ENCODE data around the gene ERBB2.
"Not testable (repeated sequence)": the region's sequence is repeated elsewhere in the genome, so short reads cannot be mapped to it uniquely, and the experiment has no call there.

The ERBB2 gene

DNA sequence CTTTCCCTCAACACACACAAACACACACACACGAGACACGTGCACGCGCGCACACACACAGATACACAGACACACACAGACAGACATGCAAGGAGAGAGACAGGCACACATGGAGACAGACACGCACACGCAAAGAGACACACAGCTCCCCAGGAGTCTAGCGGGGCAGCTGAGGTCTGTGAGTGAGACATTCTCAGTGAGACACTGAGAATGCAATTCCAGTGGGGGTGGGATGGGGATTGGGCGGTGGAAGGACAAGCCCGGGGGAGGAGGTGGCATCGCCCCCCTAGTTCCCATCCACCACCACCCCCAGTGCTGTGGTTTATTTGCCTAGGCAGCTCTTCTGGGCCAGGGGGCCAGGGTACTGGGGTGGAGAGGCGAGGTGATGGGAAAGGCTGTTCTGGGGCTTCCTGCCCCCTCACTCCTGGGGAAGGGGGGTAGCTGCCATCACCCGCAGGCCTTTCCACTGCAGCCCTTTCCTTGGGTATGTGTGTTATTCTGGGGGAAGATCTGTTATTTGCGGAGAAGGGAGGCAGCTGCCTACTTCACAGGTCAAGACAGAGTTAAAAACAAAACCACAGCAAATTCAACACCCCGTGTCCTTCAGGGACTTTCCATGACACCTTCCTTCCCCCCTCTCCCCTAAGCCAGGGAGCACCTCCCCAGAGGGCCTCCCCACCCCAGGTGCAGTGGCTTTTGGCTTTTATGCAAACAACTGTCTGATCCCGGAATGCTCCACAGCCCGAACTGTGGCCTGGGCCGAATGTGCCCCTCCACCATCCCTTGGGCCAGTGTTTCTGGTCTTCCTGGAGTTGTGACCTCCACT lies 55.9 kb downstream of the ERBB2 start:
- no peaks in the 10 kb centered on the region for H3K27me3 ChIP-seq (ENCODE audit: control insufficient read depth, insufficient read depth, low read length)
- no peak overlapping the region for H3K27ac ChIP-seq (ENCODE audit: low read length)
- no peak overlapping the region for H3K4me3 ChIP-seq (ENCODE audit: low read length)
- H3K4me1 ChIP-seq (ENCODE audit: control insufficient read depth, insufficient read depth, low read length), result peaks cover 8% of the 10 kb centered on the region
- H3K9me3 ChIP-seq (ENCODE audit: control insufficient read depth, insufficient read depth, low read length), result no peaks in the 10 kb centered on the region
- no CpG with 5 or more reads among the region's 18 CpGs for WGBS (ENCODE audit: insufficient coverage, insufficient read length)
- no peaks in the 10 kb centered on the region for H3K36me3 ChIP-seq (ENCODE audit: control insufficient read depth, insufficient read depth, low read length)
- no peak for DNase-seq (ENCODE audit: low read depth, low spot score)

DNA sequence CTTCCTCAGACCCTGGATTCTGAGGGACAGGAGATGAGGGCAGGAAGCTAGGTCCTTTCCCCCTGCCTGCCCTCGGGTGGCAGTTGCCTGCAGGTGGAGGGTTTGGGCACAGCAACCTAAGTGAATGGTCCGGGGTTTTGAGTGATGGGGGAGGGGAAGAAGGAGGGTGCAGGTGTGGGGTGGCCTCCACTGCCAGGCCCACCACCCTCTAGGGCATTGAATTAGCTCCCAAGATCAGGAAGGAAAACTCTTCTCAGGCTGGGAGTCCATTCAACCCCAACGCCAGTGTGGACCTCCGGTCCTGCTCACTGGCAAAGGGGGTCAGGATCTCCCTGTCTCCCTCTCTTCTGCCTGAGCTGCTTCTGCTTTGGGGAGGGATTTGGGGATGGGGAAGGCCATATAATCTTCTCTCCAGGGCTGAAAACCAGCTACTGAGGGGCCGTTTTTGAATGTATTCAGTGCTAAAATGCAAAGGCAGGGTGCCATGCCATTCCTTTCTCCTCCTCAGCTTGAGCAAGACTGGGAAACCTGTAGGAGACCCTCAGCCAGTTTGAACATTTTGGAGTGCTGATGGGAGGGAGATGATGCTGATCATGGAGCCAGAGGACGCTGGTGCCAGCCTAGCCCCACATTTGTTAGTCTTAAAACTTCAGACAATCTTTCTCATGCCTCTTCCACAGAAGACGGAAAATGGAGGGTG lies 56.7 kb downstream of the ERBB2 start:
- no peaks in the 10 kb centered on the region for H3K9me3 ChIP-seq (ENCODE audit: control insufficient read depth, insufficient read depth, low read length)
- no peaks in the 10 kb centered on the region for H3K36me3 ChIP-seq (ENCODE audit: control insufficient read depth, insufficient read depth, low read length)
- WGBS (ENCODE audit: insufficient coverage, insufficient read length), result no CpG with 5 or more reads among the region's 7 CpGs
- no peak overlapping the region for H3K27ac ChIP-seq (ENCODE audit: low read length)
- peaks cover 8% of the 10 kb centered on the region for H3K4me1 ChIP-seq (ENCODE audit: control insufficient read depth, insufficient read depth, low read length)
- no peak overlapping the region for H3K4me3 ChIP-seq (ENCODE audit: low read length)
- H3K27me3 ChIP-seq (ENCODE audit: control insufficient read depth, insufficient read depth, low read length), result no peaks in the 10 kb centered on the region
- no peak for DNase-seq (ENCODE audit: low read depth, low spot score)

GRCh38 chr17:39757176-39757662 lies 57.4 kb downstream of the ERBB2 start:
- WGBS (ENCODE audit: insufficient coverage, insufficient read length), result no CpG with 5 or more reads among the region's 4 CpGs
- Histone ChIP-seq H3K4me3 (ENCODE audit: low read length) (no peak overlapping the region), H3K27ac (ENCODE audit: low read length) (no peak overlapping the region), H3K27me3 (ENCODE audit: control insufficient read depth, insufficient read depth, low read length) (no peaks in the 10 kb centered on the region), H3K9me3 (ENCODE audit: control insufficient read depth, insufficient read depth, low read length) (no peaks in the 10 kb centered on the region), H3K4me1 (ENCODE audit: control insufficient read depth, insufficient read depth, low read length) (peaks cover 8% of the 10 kb centered on the region), H3K36me3 (ENCODE audit: control insufficient read depth, insufficient read depth, low read length) (no peaks in the 10 kb centered on the region)
- DNase-seq (ENCODE audit: low read depth, low spot score), result no peak

DNA sequence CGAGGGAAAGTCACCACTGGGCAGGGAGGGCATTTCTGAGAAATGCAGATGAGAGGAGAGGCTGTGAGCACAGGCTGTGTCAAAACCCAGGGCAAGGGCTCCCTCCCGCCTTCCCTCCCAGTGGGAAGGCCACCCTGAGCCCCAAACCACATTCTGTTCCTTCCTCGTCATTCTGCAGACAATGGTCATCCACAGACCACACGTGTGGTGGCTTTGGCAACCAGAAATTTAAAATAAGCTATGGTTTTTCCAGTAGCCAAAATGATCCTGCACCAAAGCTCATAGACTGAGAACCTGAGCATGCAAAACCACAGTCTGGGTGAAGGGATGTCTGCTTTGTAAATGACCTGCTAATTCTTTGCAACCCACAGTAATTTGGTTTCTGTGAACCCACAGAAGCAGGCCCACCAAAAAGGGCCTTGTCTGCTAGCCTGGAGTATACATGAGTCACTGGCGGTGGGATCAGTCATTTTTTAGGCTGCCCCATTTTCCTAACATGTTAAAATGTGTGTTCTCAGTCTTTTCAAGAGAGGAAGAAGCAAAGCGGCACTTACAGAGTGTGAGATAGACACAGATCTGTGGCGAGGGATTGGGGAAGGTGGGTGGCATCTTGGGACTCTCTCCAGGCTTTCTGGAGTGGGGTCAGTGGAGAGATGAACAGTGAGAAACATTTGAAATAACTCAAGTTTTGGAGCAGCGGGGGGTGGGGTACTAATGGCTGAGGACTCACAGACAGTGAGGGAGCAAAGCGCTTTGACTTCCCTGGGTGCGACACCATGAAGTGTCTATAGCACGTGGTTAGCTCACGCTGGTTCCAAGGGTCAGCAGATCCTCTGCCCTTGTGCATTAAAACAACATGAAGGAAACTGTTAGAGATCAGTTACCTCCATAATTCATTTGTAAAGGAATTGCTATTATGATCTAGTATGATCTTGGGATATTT lies 58.3 kb downstream of the ERBB2 start:
- no peak overlapping the region for H3K4me3 ChIP-seq (ENCODE audit: low read length)
- DNase-seq (ENCODE audit: low read depth, low spot score), result no peak
- H3K27me3 ChIP-seq (ENCODE audit: control insufficient read depth, insufficient read depth, low read length), result no peaks in the 10 kb centered on the region
- no peak overlapping the region for H3K27ac ChIP-seq (ENCODE audit: low read length)
- peaks cover 6% of the 10 kb centered on the region for H3K4me1 ChIP-seq (ENCODE audit: control insufficient read depth, insufficient read depth, low read length)
- WGBS (ENCODE audit: insufficient coverage, insufficient read length), result no CpG with 5 or more reads among the region's 12 CpGs
- H3K9me3 ChIP-seq (ENCODE audit: control insufficient read depth, insufficient read depth, low read length), result no peaks in the 10 kb centered on the region
- H3K36me3 ChIP-seq (ENCODE audit: control insufficient read depth, insufficient read depth, low read length), result no peaks in the 10 kb centered on the region

DNA sequence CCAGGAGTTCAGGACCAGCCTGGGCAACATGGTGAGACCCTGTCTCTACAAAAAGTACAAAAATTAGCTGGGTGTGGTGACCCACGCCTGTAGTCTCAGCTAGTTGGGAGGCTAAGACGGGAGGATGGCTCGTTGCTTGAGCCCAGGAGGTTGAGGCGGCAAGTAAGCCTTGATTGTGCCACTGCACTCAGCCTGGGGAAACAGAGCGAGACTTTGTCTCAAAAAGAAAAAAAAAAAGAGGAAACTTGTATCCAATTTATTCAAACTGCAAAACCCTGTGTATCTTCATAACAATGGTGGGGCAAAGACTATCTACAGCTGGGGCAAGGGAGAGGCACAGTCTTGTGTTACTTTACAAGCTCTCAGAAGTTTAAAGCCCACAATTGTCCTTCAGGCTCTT lies 59.3 kb downstream of the ERBB2 start:
- no peaks in the 10 kb centered on the region for H3K9me3 ChIP-seq (ENCODE audit: control insufficient read depth, insufficient read depth, low read length)
- no CpG with 5 or more reads among the region's 5 CpGs for WGBS (ENCODE audit: insufficient coverage, insufficient read length)
- DNase-seq (ENCODE audit: low read depth, low spot score), result no peak
- H3K36me3 ChIP-seq (ENCODE audit: control insufficient read depth, insufficient read depth, low read length), result no peaks in the 10 kb centered on the region
- no peak overlapping the region for H3K4me3 ChIP-seq (ENCODE audit: low read length)
- no peaks in the 10 kb centered on the region for H3K27me3 ChIP-seq (ENCODE audit: control insufficient read depth, insufficient read depth, low read length)
- no peak overlapping the region for H3K27ac ChIP-seq (ENCODE audit: low read length)
- H3K4me1 ChIP-seq (ENCODE audit: control insufficient read depth, insufficient read depth, low read length), result peaks cover 6% of the 10 kb centered on the region

DNA sequence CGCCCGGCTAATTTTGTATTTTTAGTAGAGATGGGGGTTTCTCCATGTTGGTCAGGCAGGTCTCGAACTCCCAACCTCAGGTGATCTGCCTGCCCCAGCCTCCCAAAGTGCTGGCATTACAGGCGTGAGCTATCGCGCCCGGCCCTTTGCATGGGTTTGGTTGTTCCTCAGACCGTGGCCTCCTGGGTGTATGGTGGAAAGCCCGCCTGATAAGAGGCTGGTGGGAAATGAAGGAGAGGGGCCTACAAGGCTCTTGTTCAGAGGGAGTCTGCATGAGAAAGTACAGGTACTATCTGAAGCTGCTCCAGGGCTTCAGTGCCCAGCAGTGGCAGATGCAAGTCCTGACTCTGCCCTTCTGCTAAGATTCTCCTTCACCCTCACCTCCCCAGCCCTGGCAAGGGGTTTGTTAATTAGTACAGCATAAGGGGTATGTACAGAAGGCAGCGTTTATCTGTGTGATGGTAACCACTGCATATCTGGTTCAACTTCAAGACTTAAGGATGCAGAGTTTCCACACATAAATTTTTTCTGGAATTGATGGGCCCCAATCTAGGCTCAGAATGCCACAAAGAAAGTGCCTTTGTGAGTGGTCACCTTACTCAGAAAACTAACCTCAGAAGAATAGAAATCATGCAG lies 62.1 kb downstream of the ERBB2 start:
- Histone ChIP-seq H3K9me3 (ENCODE audit: control insufficient read depth, insufficient read depth, low read length) (no peaks in the 10 kb centered on the region), H3K4me3 (ENCODE audit: low read length) (no peak overlapping the region), H3K27ac (ENCODE audit: low read length) (no peak overlapping the region), H3K36me3 (ENCODE audit: control insufficient read depth, insufficient read depth, low read length) (no peaks in the 10 kb centered on the region), H3K4me1 (ENCODE audit: control insufficient read depth, insufficient read depth, low read length) (no peaks in the 10 kb centered on the region), H3K27me3 (ENCODE audit: control insufficient read depth, insufficient read depth, low read length) (no peaks in the 10 kb centered on the region)
- WGBS (ENCODE audit: insufficient coverage, insufficient read length), result no CpG with 5 or more reads among the region's 10 CpGs
- no peak for DNase-seq (ENCODE audit: low read depth, low spot score)

- no CpG with 5 or more reads among the region's 5 CpGs for WGBS (ENCODE audit: insufficient coverage, insufficient read length)
- no peak overlapping the region for H3K4me3 ChIP-seq (ENCODE audit: low read length)
- H3K27ac ChIP-seq (ENCODE audit: low read length), result no peak overlapping the region
- H3K36me3 ChIP-seq (ENCODE audit: control insufficient read depth, insufficient read depth, low read length), result no peaks in the 10 kb centered on the region
- H3K27me3 ChIP-seq (ENCODE audit: control insufficient read depth, insufficient read depth, low read length), result no peaks in the 10 kb centered on the region
- no peaks in the 10 kb centered on the region for H3K9me3 ChIP-seq (ENCODE audit: control insufficient read depth, insufficient read depth, low read length)
- DNase-seq (ENCODE audit: low read depth, low spot score), result no peak
- no peaks in the 10 kb centered on the region for H3K4me1 ChIP-seq (ENCODE audit: control insufficient read depth, insufficient read depth, low read length)
Observed at GRCh38 chr17:39763051-39763820, 63.4 kb downstream of the ERBB2 start.

DNA sequence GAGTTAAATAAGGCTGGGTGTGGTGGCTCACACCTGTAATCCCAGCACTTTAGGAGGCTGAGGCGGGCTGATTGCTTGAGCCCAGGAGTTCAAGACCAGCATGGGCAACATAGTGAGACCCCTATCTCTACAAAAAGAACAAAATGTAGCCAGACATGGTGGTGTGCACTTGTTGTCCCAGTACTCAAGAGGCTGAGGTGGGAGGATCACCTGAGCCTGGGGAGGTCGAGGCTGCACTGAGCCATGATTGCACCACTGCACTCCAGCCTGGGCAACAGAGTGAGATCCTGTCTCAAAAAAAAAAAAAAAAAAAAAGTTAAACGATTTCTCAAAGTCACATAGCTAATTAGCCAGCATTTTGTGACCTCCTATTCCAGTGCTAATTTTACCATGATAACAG lies 64.3 kb downstream of the ERBB2 start:
- not testable (repeated sequence) for H3K9me3 ChIP-seq (ENCODE audit: control insufficient read depth, insufficient read depth, low read length); DNase-seq (ENCODE audit: low read depth, low spot score); H3K27me3 ChIP-seq (ENCODE audit: control insufficient read depth, insufficient read depth, low read length); H3K36me3 ChIP-seq (ENCODE audit: control insufficient read depth, insufficient read depth, low read length); H3K27ac ChIP-seq (ENCODE audit: low read length); H3K4me3 ChIP-seq (ENCODE audit: low read length); H3K4me1 ChIP-seq (ENCODE audit: control insufficient read depth, insufficient read depth, low read length)
- no CpG with 5 or more reads among the region's 3 CpGs for WGBS (ENCODE audit: insufficient coverage, insufficient read length)

GRCh38 chr17:39765175-39765574 lies 65.3 kb downstream of the ERBB2 start:
- no CpG with 5 or more reads among the region's 3 CpGs for WGBS (ENCODE audit: insufficient coverage, insufficient read length)
- Histone ChIP-seq H3K4me1 (ENCODE audit: control insufficient read depth, insufficient read depth, low read length) (no peaks in the 10 kb centered on the region), H3K36me3 (ENCODE audit: control insufficient read depth, insufficient read depth, low read length) (no peaks in the 10 kb centered on the region), H3K27me3 (ENCODE audit: control insufficient read depth, insufficient read depth, low read length) (no peaks in the 10 kb centered on the region), H3K27ac (ENCODE audit: low read length) (no peak overlapping the region), H3K4me3 (ENCODE audit: low read length) (no peak overlapping the region), H3K9me3 (ENCODE audit: control insufficient read depth, insufficient read depth, low read length) (no peaks in the 10 kb centered on the region)
- DNase-seq (ENCODE audit: low read depth, low spot score), result no peak
